Measurements from ENCODE around the gene CDCA5. TPM values are rescaled to one million over a fixed set of nuclear protein-coding genes. Genes with fewer than 3 reads are reported as not detected.
A peak's percentile ranks its signal among the peaks of the same experiment; 100 is the strongest.
"Not testable (repeated sequence)": the region's sequence is repeated elsewhere in the genome, so short reads cannot be mapped to it uniquely, and the experiment has no call there.

Gene CDCA5
- total RNA-seq, 1 donor from 2014 or later, result 6.9 TPM

DNA sequence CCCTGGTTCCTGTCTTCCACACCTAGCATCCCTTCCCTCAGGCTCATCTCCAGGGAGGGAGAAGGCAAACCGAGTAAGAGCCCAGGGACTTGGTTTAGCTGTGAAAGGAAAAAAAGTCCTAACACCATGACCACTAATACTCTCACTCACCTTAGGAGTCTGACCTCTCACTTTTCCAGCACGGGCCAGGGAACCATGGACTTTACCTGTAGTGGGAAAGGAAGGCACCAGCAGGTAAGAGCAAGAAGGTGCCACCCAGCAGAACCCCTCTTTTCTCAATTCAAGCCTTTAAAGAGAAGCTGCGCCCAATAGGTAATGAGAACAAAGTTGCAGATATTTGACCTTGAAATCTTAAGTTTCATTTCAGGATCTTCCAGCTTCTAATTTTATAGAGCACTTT is 37.0 kb upstream of the CDCA5 start:
- TF ChIP-seq, protein P1, sequence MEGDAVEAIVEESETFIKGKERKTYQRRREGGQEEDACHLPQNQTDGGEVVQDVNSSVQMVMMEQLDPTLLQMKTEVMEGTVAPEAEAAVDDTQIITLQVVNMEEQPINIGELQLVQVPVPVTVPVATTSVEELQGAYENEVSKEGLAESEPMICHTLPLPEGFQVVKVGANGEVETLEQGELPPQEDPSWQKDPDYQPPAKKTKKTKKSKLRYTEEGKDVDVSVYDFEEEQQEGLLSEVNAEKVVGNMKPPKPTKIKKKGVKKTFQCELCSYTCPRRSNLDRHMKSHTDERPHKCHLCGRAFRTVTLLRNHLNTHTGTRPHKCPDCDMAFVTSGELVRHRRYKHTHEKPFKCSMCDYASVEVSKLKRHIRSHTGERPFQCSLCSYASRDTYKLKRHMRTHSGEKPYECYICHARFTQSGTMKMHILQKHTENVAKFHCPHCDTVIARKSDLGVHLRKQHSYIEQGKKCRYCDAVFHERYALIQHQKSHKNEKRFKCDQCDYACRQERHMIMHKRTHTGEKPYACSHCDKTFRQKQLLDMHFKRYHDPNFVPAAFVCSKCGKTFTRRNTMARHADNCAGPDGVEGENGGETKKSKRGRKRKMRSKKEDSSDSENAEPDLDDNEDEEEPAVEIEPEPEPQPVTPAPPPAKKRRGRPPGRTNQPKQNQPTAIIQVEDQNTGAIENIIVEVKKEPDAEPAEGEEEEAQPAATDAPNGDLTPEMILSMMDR (IDR thresholded peaks at IDR 0.05; ENCODE audit: insufficient read depth, low read length, poor library complexity, severe bottlenecking), result no peak
- Histone ChIP-seq H3K4me3 (ENCODE audit: low read depth, low read length) (peak overlapping the region; percentile 99), H3K27me3 (ENCODE audit: control insufficient read depth, insufficient read depth, low read length) (no peaks in the 10 kb centered on the region), H3K36me3 (ENCODE audit: control insufficient read depth, insufficient read depth, low read length) (peaks cover 7% of the 10 kb centered on the region)
- DNase-seq (ENCODE audit: low read depth), result no peak

DNA sequence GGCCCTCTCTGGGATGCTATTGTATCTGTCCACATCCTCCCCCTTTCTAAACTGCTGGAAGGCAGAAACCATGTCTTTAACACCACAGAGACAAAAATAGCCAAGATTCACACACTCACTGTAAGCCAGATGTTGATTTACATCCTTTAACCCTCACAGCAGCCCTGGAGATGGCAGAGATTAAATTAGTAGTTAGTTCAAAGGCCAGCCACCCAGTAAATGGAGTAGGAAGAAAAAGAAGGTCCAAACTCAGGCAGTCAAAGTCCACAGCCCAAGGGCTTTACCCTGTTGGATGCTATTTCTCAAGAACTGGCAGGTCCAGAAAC is 35.8 kb upstream of the CDCA5 start:
- no peak for DNase-seq (ENCODE audit: low read depth)
- H3K36me3 ChIP-seq (ENCODE audit: control insufficient read depth, insufficient read depth, low read length), result peaks cover 11% of the 10 kb centered on the region
- no peaks in the 10 kb centered on the region for H3K27me3 ChIP-seq (ENCODE audit: control insufficient read depth, insufficient read depth, low read length)
- TF ChIP-seq, protein P1 (IDR thresholded peaks at IDR 0.05; ENCODE audit: insufficient read depth, low read length, poor library complexity, severe bottlenecking), result no peak
- H3K4me3 ChIP-seq (ENCODE audit: low read depth, low read length), result no peak overlapping the region

DNA sequence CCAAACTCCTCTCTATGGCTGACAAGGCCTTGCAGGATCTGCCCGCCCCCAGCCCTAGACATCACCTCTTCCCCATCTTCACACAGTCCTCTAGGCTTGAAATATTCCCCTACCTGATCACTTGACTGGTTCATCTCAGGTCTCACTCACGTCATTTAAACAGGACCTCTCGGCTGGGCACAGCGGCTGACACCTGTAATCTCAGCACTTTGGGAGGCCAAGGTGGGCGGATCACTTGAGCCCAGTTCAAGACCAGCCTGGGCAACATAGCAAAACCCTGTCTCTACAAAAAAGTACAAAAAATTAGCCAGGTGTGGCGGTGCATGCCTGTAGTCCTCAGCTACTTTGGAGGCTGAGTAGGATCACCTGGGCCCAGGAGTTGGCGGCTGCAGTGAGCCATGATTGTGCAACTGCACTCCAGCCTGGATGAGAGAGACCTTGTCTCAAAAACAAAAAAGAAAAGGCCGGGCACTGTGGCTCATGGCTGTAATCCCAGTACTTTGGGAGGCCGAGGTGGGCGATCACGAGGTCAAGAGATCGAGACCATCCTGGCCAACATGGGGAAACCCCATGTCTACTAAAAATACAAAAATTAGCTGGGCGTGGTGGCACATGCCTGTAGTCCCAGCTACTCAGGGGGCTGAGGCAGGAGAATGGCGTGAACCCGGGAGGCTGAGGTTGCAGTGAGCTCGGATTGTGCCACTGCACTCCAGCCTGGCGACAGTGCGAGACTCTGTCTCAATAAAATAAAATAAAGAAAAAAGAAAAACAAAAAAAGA is 35.2 kb upstream of the CDCA5 start:
- H3K4me3 ChIP-seq (ENCODE audit: low read depth, low read length); H3K36me3 ChIP-seq (ENCODE audit: control insufficient read depth, insufficient read depth, low read length); H3K27me3 ChIP-seq (ENCODE audit: control insufficient read depth, insufficient read depth, low read length); DNase-seq (ENCODE audit: low read depth): not testable (repeated sequence)

GRCh38 chr11:65118097-65118837 is 34.4 kb upstream of the CDCA5 start:
- H3K27me3 ChIP-seq (ENCODE audit: control insufficient read depth, insufficient read depth, low read length), result no peaks in the 10 kb centered on the region
- TF ChIP-seq, protein P1 (IDR thresholded peaks at IDR 0.05; ENCODE audit: insufficient read depth, low read length, poor library complexity, severe bottlenecking), result no peak

DNA sequence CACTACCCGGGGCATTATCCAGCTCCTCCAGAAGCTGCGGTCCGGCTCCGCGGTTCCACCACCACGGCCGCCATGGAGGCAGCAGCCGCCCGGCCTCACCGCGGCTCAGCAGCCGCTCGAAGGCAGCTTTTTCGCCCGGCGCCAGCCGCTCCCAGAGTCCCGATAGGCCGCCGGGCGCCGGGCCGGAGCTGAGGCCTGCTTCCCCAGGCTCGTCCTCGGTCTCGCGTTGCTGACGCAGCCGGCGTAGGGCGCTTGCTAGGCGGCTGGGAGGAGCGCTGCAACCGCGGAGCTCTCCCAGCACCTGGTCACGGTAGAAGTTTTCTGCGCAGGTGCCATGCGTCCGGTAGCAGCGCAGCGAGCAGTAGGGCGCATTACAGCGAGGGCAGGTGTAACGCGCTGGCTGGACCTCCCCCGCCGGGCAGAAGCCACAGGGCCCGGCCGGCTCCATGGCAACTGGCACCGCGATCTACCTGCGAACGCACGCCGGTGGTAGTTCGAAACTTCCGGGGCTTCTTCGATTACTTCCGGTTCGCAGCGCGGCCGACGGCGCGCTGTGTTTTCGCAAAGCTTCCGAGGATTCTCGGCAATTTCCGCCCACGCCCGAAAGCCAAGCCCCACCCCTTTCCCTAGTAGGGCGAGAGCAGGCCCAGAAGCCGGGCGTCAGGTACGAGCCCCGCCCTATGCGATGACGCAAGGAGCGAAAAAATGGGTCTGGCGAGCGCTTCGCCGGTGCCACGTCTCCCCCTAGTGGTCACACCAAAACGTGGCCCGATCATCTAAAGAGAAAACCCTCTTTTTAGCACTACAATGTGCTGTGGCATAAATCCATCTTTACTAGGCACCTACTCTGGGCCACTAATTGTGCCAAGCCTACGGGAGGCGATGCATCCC is 33.6 kb upstream of the CDCA5 start, which contains the start of gene ZNHIT2:
TSS of gene ZNHIT2 (minus strand) at position 496 of the 891 bp plus-strand sequence. CDS start at position 448, 48 bp downstream.
- Histone ChIP-seq H3K36me3 (ENCODE audit: control insufficient read depth, insufficient read depth, low read length) (peaks cover 9% of the 10 kb centered on the region), H3K4me3 (ENCODE audit: low read depth, low read length) (peak within 1 kb of the TSS; percentile 96), H3K27me3 (ENCODE audit: control insufficient read depth, insufficient read depth, low read length) (no peaks in the 10 kb centered on the region)
- DNase-seq (ENCODE audit: low read depth), result peak; percentile 89
- TF ChIP-seq, protein P1 (IDR thresholded peaks at IDR 0.05; ENCODE audit: insufficient read depth, low read length, poor library complexity, severe bottlenecking), result peak; percentile 93

More at GRCh38 chr11:65118097-65118837, 34.4 kb upstream of the CDCA5 start:
- peaks cover 9% of the 10 kb centered on the region for H3K36me3 ChIP-seq (ENCODE audit: control insufficient read depth, insufficient read depth, low read length)
- no peak for DNase-seq (ENCODE audit: low read depth)
- no peak overlapping the region for H3K4me3 ChIP-seq (ENCODE audit: low read depth, low read length)
